ENCODE data around the gene KRTAP10-5. TPM values are rescaled to one million over a fixed set of nuclear protein-coding genes. Genes with fewer than 3 reads are reported as not detected.
"Not testable (repeated sequence)": the region's sequence is repeated elsewhere in the genome, so short reads cannot be mapped to it uniquely, and the experiment has no call there.

Gene KRTAP10-5
- total RNA-seq, 2 experiments from 2014 or later: not detected

DNA sequence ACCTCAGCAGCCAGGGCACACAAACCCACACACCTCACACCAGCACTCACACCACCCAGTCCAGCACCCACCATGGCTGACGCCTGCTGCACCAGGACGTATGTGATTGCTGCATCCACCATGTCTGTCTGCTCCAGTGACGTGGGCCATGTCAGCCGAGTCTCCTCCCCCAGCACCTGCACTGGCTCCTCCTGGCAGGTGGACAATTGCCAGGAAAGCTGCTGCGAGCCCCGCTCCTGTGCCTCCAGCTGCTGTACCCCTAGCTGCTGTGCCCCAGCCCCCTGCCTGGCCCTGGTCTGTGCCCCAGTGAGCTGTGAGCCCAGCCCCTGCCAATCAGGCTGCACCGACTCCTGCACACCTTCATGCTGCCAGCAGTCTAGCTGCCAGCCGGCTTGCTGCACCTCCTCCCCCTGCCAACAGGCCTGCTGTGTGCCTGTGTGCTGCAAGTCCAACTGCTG, 31.7 kb upstream of the KRTAP10-5 start, which contains the start of gene KRTAP10-8:
Gene KRTAP10-8 (plus strand): TSS at position 51 of the 458 bp plus-strand sequence. CDS start 22 bp downstream, at position 73.
- POLR2A ChIA-PET: no interaction called here
- CTCF ChIA-PET: no interaction called here

DNA sequence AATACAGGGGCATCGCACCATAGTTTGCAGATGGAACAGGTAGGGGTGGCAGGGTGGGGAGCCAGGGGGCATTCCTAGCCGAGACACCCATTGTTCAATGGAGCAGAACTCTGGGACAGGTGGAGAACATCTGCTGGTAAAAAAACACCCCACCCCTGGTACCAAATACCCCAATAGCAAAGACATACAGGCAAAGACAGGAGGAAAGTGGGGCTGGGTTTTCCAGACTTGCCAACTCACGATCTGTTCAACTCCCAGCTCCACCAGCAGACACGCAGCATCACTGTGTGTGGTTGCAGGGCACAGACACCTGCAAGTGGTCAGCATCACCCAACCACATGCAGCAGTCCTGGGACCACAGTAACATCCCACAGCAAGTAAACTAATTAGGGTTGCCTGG, 31.1 kb upstream of the KRTAP10-5 start:
- POLR2A ChIA-PET: no interaction called here
- CTCF ChIA-PET: no interaction called here

DNA sequence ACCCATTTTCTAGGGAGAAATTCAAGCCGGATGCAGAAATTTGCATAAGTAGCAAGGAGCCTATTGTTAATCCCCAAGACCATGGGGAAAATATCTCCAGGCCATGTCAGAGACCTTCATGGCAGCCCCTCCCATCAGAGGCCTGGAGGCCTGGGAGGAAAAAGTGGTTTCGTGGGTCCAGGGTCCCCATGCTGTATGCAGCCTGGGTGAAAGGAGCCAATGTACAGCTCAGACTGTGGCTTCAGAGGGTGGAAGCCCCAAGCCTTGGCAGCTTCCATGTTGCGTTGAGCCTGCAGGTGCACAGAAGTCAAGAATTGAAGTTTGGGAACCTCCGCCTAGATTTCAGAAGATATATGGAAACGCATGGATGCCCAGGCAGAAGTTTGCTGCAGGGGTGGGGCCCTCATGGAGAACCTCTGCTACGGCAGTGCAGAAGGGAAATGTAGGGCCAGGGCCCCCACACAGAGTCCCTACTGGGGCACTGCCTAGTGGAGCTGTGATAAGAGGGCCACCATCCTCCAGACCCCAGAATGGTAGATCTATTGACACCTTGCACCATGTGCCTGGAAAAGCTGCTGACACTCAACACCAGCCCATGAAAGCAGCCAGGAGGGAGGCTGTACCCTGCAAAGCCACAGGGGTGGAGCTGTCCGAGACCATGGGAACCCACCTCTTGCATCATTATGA, 29.9 kb upstream of the KRTAP10-5 start:
- POLR2A ChIA-PET, CTCF ChIA-PET: not testable (repeated sequence)

DNA sequence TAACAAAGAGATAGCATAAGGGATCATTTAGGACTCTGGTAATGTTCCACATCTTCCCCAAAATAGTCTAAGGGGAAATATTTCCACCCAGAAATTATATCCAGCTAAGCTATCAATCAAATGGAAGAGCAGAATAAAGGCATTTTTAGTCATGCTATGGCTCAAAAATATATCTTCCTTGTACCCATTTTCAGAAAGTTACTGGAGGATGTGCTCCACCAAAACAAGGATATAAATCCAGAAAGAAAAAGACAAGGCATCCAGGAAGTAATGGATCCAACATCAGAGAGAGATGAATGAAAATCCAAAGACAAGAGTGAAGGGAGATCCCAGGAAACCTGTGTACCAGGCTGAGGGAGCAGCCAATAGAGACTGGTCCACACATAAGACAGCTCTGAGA, 28.8 kb upstream of the KRTAP10-5 start:
- CTCF ChIA-PET: no interaction called here
- POLR2A ChIA-PET: no interaction called here

DNA sequence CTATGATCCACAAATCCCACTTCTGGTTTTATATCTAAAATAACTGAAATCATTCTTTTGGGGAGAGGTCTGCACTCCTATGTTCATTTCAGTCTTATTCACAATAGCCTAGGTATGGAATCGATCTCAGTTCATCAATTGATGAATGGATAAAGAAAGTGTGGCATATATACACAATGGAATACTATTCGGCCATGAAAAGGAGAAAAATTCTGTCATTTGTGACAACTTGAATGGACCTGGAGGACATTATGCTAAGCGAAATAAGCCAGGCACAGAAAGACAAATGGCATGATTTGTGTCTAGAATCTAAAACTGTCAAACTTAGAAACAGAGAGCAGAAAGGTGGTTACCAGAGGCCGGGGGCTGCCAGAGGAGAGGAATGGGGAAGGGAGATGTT, 26.1 kb upstream of the KRTAP10-5 start:
- ChIA-PET CTCF (no interaction called here), POLR2A (no interaction called here)

DNA sequence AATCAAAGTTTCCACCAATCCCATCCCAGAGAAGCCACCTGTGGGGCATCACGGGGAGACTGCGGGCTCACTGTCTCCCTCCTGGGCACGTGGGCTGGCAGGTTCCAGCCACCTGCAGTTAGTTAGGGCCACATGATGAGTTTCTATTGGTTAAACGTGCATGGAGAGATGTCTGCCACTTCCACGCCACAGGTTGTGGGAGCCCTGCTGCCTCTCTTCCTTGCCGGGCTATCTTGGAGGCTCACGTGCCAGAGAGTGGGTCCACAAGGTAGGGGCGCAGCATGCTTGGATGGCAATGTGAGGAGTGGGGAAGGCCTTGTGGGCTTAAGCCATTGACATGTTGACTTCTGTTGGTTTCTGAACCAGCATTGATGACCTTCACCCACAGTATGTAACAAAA, 23.5 kb upstream of the KRTAP10-5 start:
- ChIA-PET POLR2A (no interaction called here), CTCF (no interaction called here)

DNA sequence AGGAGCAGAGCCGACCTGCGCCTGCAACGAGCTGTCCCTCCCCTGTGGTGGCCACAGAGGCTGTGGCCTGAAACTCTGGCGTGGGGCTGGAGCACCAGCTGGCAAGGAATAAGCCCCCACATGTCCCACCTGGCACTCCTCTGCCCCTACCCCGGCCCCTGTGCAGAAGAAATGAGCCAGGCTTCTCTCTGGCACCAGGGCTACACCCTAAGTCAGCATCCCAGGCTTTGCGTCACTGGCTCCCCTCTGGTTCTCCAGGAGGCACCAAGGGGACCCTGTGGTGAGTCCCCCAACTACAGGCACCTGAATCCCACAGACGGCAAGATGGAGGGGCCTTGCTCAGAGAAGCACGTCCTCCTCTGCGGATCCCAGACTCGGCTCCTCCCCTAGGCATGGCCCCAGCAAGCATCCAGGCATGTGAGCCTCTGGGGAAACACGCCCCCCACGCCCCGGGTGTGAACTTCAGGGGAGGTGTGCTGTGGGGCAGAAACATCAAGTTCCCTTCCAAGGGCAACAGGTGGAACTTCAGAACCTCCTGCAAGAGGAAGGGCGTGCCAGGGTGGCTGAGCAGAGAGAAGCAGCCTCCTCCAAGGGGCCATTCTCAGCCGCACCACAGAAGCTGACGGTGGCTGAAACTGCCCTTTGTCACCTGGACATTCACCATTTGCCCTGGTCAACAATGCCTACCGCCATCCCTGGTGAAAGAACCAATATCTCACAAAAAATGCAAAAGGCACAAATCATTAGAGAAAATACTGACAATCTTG, 22.9 kb upstream of the KRTAP10-5 start:
- POLR2A ChIA-PET: no interaction called here
- CTCF ChIA-PET: no interaction called here

DNA sequence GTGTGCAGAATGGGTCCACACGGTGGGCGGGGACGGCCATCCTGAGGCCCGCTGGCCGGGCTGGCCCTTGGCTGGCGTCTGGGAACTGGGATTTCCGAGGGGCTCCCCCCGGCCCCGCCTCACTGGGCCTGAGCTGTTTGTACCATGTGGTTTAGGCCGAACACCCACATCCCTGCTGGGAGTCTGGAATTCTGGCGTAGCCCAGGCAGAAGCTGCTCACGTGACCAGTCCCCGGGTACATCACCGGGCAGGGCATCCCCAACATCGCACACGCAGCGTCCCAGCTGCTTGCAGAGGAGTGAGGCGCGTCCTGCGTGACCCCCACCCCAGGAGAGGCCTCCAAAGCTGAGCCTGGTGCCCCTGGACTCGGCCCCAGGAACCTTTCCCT, 22.1 kb upstream of the KRTAP10-5 start:
- ChIA-PET POLR2A (no interaction called here), CTCF (no interaction called here)

DNA sequence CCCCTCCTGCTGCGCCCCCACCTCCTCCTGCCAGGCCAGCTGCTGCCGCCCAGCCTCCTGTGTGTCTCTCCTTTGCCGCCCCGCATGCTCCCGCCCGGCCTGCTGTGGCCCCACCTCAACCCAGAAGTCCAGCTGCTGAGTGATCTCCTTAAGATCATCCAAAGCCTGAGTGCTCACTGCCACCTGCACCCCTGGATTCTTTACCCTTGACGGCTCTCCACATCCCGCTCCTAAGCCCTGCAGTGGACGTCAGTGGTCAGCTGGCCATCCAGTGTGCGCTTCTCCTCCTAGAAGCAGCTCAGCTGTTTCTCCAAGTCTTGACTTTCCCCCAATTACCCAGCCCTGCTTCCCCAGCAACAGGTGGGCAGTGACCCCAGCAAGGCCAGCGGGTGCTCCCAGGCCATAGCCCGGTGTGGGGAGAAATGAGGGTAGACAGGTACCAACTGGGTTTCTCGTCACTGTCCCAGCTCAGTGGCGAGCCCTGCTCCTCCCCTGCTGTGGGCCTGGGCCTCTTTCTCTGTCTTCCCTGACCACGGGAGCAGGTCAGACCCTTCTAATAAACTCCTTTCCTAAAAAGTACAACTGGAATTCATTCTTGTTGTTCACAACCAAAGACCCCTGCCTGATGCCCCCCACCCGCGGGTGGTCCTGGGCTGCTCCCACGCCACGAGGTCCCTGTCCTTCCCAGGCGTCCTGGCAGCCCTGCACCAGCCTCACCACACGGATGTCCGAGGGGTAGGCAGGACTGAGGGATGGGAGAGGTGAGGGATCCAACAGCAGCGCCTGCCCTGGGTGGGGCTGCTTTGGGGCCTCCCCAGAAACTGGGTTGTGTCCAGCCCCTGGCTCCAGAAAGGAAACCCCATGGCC, 21.4 kb upstream of the KRTAP10-5 start:
- CTCF ChIA-PET: no interaction called here

DNA sequence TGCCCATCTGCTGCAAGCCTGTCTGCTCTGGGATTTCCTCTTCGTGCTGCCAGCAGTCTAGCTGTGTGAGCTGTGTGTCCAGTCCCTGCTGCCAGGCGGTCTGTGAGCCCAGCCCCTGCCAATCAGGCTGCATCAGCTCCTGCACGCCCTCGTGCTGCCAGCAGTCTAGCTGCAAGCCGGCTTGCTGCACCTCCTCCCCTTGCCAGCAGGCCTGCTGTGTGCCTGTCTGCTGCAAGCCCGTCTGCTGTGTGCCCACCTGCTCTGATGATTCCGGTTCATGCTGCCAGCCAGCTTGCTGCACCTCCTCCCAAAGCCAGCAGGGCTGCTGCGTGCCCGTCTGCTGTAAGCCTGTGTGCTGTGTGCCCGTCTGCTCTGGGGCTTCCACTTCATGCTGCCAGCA, 20.7 kb upstream of the KRTAP10-5 start:
- CTCF ChIA-PET, POLR2A ChIA-PET: not testable (repeated sequence)

More for the DNA sequence above, 21.4 kb upstream of the KRTAP10-5 start:
- POLR2A ChIA-PET: no interaction called here

DNA sequence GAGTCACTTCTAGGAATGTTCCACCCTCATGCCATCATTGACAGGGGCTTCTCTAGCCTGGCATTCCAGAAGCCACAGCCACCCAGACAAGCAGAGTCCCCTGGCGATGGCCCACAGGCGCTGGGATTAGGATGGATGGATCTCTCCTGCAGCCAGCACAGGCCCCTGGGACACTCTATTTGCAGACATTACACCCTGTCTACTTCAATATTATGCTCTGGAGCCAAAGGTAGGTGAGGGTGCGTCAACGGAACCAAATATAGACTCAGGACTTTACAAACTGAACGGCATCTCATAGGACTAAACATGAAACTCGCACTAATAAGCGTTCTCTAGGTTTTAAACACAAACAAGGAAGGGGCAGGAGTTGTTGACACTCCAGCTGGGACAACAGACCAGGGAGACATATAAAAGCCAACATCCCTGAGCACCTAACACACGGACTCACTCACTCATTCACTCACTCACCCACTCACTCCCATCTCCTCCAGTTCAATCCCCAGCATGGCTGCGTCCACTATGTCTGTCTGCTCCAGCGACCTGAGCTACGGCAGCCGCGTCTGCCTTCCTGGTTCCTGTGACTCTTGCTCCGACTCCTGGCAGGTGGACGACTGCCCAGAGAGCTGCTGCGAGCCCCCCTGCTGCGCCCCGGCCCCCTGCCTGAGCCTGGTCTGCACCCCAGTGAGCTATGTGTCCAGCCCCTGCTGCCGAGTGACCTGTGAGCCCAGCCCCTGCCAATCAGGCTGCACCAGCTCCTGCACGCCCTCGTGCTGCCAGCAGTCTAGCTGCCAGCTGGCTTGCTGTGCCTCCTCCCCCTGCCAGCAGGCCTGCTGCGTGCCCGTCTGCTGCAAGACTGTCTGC, 19.9 kb upstream of the KRTAP10-5 start, which contains the start of gene KRTAP10-7:
Gene KRTAP10-7 (plus strand): TSS at position 480 of the 861 bp plus-strand sequence. CDS start 25 bp downstream, at position 505.
- POLR2A ChIA-PET, CTCF ChIA-PET: not testable (repeated sequence)

DNA sequence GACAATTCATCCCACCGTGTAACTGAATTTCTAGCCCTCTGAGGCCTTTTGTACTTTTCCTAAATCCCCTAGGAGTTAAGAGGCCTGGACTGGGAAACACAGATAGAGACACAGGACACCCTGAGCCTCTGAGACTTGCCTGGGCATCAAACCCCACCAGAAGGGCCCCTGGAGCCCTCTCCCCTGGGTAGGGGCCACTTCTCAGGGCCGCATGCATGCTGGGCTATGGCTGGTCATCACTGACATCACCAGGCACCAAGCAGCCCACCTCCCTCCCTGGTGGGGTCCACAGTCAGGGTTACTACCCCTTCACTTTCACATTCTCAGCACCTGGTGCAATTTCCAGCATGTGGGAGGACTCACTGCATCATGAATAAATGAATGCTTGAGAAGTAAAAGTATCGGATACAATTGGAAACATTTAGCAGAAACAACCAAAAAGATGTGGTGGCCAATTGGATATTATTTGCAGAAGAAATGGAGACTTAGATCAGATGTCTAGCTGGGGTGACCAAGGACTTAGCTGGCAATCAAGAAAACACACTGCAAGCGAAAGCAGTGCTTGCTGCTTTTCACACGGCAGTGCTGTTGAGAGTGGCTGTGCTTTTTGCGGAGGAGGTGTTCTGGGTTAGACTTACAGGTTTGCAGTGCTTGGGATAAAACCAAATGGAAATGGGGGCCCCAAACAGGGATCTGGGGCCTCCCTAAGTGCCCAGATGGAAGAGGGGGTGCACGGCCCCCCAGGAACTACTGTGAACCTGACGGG, 19.0 kb upstream of the KRTAP10-5 start:
- ChIA-PET POLR2A (no interaction called here), CTCF (no interaction called here)

DNA sequence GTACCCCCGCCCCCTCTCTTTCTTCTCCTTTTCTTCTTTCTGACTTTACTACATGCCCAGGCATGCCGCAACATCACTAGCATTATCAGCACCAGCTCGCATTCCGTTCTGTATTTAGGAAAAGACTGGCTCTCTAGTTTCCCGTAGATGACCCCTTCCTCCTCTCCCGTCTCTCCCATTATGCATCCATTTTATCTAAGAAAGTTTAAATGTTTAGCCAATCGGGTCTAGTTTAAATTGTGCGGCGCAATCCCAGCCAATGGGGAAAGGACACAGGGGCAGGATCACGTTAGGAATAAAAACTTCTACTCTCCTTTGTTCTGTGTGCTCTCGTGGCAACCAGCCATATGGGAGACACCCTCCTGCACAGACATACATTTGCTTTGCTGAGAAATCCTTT, 17.7 kb upstream of the KRTAP10-5 start:
- POLR2A ChIA-PET: no interaction called here

DNA sequence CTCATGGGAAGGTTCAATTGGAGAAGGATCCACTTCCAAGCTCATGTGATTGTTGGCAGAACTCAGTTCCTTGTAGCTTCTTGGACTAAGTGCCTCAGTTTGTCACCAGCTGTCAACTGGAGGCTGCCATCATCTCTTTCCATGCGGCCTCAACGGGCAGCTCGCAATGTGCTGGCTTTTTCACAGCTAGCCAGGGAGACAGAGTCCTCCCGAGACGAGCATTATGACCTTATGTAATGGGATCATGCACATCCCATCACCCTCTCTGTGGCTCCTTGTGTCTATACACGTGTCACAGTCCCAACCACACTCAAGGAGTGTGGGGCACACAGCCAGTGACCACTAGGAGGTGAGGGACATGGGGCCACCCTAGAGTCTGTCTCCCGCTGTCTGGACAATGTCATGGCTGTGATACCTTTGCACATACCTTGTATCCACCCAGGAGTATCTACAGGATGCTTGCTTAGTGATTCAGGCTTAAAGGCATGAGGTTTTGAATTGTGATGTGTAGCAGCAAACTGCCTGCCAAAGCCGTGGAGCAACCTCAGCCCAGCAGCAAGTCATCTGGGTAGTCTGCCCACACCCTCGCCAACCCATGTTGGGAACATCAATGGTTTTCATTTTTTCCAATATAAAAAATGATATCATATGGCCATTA, 15.8 kb upstream of the KRTAP10-5 start:
- ChIA-PET CTCF (no interaction called here), POLR2A (no interaction called here)

More for the DNA sequence above, 17.7 kb upstream of the KRTAP10-5 start:
- CTCF ChIA-PET: no interaction called here

DNA sequence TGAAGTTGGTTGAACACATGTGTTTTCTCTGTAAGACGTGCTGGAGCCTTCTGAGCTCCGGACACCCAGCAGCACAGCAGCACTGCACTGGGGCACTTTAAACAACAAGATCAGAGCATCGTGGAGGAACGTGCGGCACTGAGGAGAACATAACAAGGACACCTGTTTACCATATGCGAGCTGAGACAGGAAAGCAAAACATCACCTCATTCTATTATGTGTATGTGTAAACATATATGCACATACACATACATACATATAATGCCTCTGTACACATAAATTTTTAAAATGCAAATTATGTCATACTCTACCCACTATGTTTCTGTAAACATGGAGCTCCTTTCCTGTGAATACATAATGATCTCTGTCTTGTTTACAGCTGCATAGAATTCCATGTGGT, 15.1 kb upstream of the KRTAP10-5 start:
- ChIA-PET CTCF (no interaction called here), POLR2A (no interaction called here)

DNA sequence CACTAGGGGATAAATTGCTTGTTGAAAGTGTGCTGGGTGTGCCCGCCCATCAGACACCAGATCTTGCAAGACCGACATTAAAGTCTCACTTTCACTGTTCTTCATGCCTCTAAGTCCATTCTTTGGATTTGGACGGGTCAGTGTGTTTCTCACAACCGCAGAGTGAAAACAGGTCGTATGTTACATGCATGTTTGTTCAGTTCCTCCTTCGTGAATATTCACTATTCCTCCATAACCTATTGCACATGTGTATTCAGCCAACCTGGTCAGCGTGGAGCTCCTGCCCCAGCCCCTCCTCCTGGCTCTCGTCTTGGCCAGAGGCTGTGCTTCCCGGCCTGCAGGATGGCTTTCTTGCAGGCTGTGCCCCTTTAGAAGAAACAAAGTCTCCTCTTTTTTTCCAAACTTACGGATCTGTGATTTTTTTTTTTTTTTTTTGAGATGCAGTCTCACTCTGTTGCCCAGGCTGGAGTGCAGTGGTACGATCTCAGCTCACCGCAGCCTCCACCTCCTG, 14.1 kb upstream of the KRTAP10-5 start:
- CTCF ChIA-PET: no interaction called here
- POLR2A ChIA-PET: no interaction called here

DNA sequence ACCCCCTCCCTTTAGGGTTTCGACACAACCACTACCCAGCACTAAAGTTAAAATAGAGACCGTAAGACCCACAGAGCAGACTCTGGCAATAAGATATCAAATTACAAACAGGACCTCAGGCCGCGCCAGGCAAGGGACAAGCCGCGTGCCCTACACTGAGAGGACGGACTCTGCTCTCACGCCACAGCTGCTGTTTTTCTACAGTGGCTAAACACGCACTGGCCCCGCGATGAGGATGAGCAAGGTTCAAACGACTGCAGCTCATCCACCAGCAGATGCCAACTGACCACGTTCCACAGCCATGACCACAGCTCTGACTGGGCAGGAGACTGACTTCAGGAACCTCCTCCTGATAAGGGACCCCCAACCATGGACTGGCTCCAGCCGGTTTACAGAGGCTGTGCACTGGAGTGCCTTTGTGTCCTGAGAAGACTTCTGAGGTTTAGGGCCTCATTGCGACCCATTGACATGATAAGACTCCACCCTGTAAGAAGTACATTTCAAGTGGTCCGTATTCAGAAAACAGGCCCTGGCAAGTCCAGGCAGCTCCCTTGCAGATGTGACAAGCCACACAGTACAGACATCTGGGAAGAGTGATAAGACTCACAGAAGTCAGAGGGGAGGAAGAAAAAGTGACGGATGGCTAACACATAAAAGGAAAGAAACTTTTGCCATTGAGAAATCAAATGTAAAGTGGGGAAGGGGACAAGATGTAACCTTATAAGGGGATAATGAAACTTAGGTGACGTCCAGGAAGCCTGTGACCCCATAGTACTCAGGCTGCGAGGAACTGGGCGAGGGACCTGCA, 13.4 kb upstream of the KRTAP10-5 start:
- ChIA-PET CTCF (no interaction called here), POLR2A (no interaction called here)

Data from activated CD8-positive, alpha-beta memory T cell treated with anti-CD3 and anti-CD28 coated beads for 36 hours (primary cell).